SK-N-SH treated with all-trans-retinoic acid at 6 μM for 48 hours (cell line): ENCODE data around the gene CENPM.

Experiments used
- CSDC2 ChIP-seq: fragments of 250-450 bp; sonication (Bioruptor Pico); IDR thresholded peaks from 2 replicates; pipeline ENCODE4 v1.5.0; 2020; ENCODE audit warnings: mild to moderate bottlenecking, moderate library complexity
- CSRNP3 ChIP-seq: fragments of 250-450 bp; sonication (Bioruptor Pico); IDR thresholded peaks from 2 replicates; pipeline ENCODE4 v1.5.1; 2021; ENCODE audit warnings: mild to moderate bottlenecking, moderate library complexity
- ISL1 ChIP-seq: fragments of 250-450 bp; sonication (Bioruptor Pico); IDR thresholded peaks from 2 replicates; pipeline ENCODE4 v2.1.2; 2022; ENCODE audit warnings: mild to moderate bottlenecking, moderate library complexity
- OSR1 ChIP-seq: fragments of 250-450 bp; sonication (Bioruptor Pico); IDR thresholded peaks from 2 replicates; pipeline ENCODE4 v1.8.0; 2022; ENCODE audit warnings: moderate library complexity, mild to moderate bottlenecking, inconsistent platforms
- POU6F1 ChIP-seq: fragments of 250-450 bp; sonication (Bioruptor Pico); IDR thresholded peaks from 2 replicates; pipeline ENCODE4 v1.8.0; 2021; ENCODE audit warnings: low read depth, mild to moderate bottlenecking, moderate library complexity, borderline replicate concordance
- TCF4 ChIP-seq: fragments of 250-450 bp; sonication (Bioruptor Pico); IDR thresholded peaks from 2 replicates; pipeline ENCODE4 v1.8.0; 2021; ENCODE audit warnings: mild to moderate bottlenecking, moderate library complexity, borderline replicate concordance
- ZFP30 ChIP-seq: fragments of 450-650 bp; formaldehyde crosslinking; IDR thresholded peaks from 2 replicates; pipeline ENCODE4 v1.5.0; 2022; ENCODE audit warnings: mild to moderate bottlenecking, moderate library complexity
- ZNF8 ChIP-seq: fragments of 450-650 bp; formaldehyde crosslinking; IDR thresholded peaks from 2 replicates; pipeline ENCODE4 v1.5.0; 2020; ENCODE audit warnings: mild to moderate bottlenecking, moderate library complexity

- TF ChIP-seq CSRNP3 (CRISPR knock-in tag) (no peak), CSDC2 (no peak), ZFP30 (no peak), OSR1 (CRISPR knock-in tag) (no peak), POU6F1 (CRISPR knock-in tag) (no peak), TCF4 (CRISPR knock-in tag) (no peak), ZNF8 (CRISPR knock-in tag) (no peak), ISL1 (CRISPR knock-in tag) (no peak)
These were observed 19.8 kb upstream of the CENPM start for GRCh38 chr22:41966607-41967240.
